Ovary (tissue), 9 donors: Measurements from ENCODE around the gene PDCD2. TPM values are rescaled to one million over a fixed set of nuclear protein-coding genes. Genes with fewer than 3 reads are reported as not detected.

Experiments
- DNase-seq, 5 donors: peaks; one replicate each; pipeline ENCODE4 v3.0.0-alpha.2; 2019 to 2020
- H3K27ac ChIP-seq, 2 donors: fragments of 200-600 bp; one replicate each; pipeline versions ENCODE4 v1.5.1 to v1.8.0; 2019 to 2022
- H3K27me3 ChIP-seq: fragments of 200-600 bp; one replicate; pipeline ENCODE4 v1.8.0; 2022
- H3K36me3 ChIP-seq: fragments of 200-600 bp; sonication (generic); one replicate; pipeline ENCODE4 v1.5.1; 2019
- H3K4me1 ChIP-seq: one replicate; pipeline ENCODE4 v1.8.1; 2013; ENCODE audit warnings: mild to moderate bottlenecking, moderate library complexity; ENCODE audit not compliant: insufficient read depth
- H3K4me3 ChIP-seq: fragments of 200-600 bp; sonication (generic); one replicate; pipeline ENCODE4 v1.5.1; 2017
- H3K9me3 ChIP-seq, 2 donors: fragments of 200-600 bp in 1 of 2; sonication (generic) in 1 of 2; one replicate each; pipeline versions ENCODE4 v1.5.1 to v1.8.1; 2013 to 2019; ENCODE audit warnings: mild to moderate bottlenecking in 1 of 2, moderate library complexity in 1 of 2
- CTCF ChIP-seq, 3 donors: fragments of 450-650 bp in 2 of 3; fragments of 200-600 bp in 1 of 3; IDR thresholded peaks; one replicate each; pipeline versions ENCODE4 v1.5.1 to v1.8.0; 2016 to 2022; ENCODE audit warnings: antibody characterized with exemption in 3 of 3, mild to moderate bottlenecking in 1 of 3
- EP300 ChIP-seq: sonication (generic); formaldehyde crosslinking; IDR thresholded peaks from one replicate; pipeline ENCODE4 v1.6.1; 2017; ENCODE audit warnings: antibody characterized with exemption
- POLR2A ChIP-seq: fragments of 450-650 bp; IDR thresholded peaks from one replicate; pipeline ENCODE4 v1.6.1; 2017; ENCODE audit warnings: antibody characterized with exemption, mild to moderate bottlenecking, moderate library complexity
- WGBS, 3 donors: extraction: QIAGEN DNeasy Blood & Tissue Kit in 1 of 3; methylation state at CpG; one replicate each; pipeline versions ENCODE4 v1.1.5 to v1.1.7; 2013 to 2017; 5-methylcytosine and 5-hydroxymethylcytosine counted together
- intact Hi-C, 4 donors: fragments of 100-400 bp; cut with DNase I; formaldehyde crosslinking; loops; one replicate each; pipeline versions ENCODE4 v1.11.0 to v1.15.1; 2022 to 2023
- polyA plus RNA-seq, 2 donors: library from polyadenylated mRNA; stranded (reverse); fragments of 200-250 nt in 1 of 2; fragments of 350-450 nt in 1 of 2; fragmentation: Illumina TruSeq in 1 of 2; extraction: RNeasy Lipid Tissue Mini Kit (QIAGEN cat#74804) in 1 of 2; gene quantifications; one replicate each; pipeline ENCODE4 v1.2.3, GENCODE V29; 2013 to 2014
- total RNA-seq, 7 donors: library from RNA; depleted of rRNA in 2 of 7; stranded (reverse); fragments of >200 nt in 2 of 7; fragmentation: NEBNext Ultra II Directional in 3 of 7; extraction: Animal tissue kit (Norgen Biotek cat#: 25700) in 3 of 7; gene quantifications; one replicate each; pipeline versions ENCODE4 v1.1.0 to v1.2.4, GENCODE V29; 2016 to 2023
- donor health status: DM: no; HTN: no; CAD: no; lungs with moderate emphysema.
- donor health status: DM: no; HTN: no; CAD: no.
- donor health status: Bipolar disorder and iron deficiency.
- donor health status: DM: yes; HTN: yes; CAD: no.
- donor health status: DM: no; HTN: no; CAD: no.
- donor health status: DM: yes; HTN: yes; CAD: no.

PDCD2 gene
- total and polyA plus RNA-seq, 9 donors: 37.4 to 75.0 (median 51.2) TPM

- H3K27ac ChIP-seq: no peak overlapping the region
- no peak for TF ChIP-seq EP300
- no peak for TF ChIP-seq CTCF (IDR thresholded peaks at IDR 0.05)
- no peak for TF ChIP-seq POLR2A
- no peaks in the 10 kb centered on the region for H3K36me3 ChIP-seq
- H3K27me3 ChIP-seq: no peaks in the 10 kb centered on the region
- intact Hi-C loops: no loop called here
- no peaks in the 10 kb centered on the region for H3K9me3 ChIP-seq
- 85 to 91% (median 89%) methylated on average over 1 of the region's 1 CpG for WGBS, 3 donors
- no peaks in the 10 kb centered on the region for H3K4me1 ChIP-seq
- DNase-seq: no peak
- H3K4me3 ChIP-seq: no peak overlapping the region
Measured at GRCh38 chr6:170575250-170575649, 9.2 kb downstream of the PDCD2 start.

GRCh38 chr6:170572704-170573466, 11.6 kb downstream of the PDCD2 start:
- no peak overlapping the region for H3K27ac ChIP-seq
- H3K36me3 ChIP-seq: no peaks in the 10 kb centered on the region
- intact Hi-C loops: no loop called here
- TF ChIP-seq POLR2A (no peak), CTCF (IDR thresholded peaks at IDR 0.05) (no peak), EP300 (no peak)
- WGBS, 3 donors: 69 to 81% (median 76%) methylated on average over 2 of the region's 2 CpGs
- no peak overlapping the region for H3K4me3 ChIP-seq
- no peaks in the 10 kb centered on the region for H3K9me3 ChIP-seq
- no peaks in the 10 kb centered on the region for H3K27me3 ChIP-seq
- no peaks in the 10 kb centered on the region for H3K4me1 ChIP-seq
- no peak for DNase-seq

- no peaks in the 10 kb centered on the region for H3K36me3 ChIP-seq
- TF ChIP-seq EP300 (no peak), CTCF (IDR thresholded peaks at IDR 0.05) (no peak), POLR2A (no peak)
- intact Hi-C loops: no loop called here
- no peak overlapping the region for H3K4me3 ChIP-seq
- 94 to 98% (median 96%) methylated on average over 8 of the region's 8 CpGs for WGBS, 3 donors
- H3K9me3 ChIP-seq: no peaks in the 10 kb centered on the region
- no peaks in the 10 kb centered on the region for H3K27me3 ChIP-seq
- H3K27ac ChIP-seq: no peak overlapping the region
- DNase-seq: no peak
- no peaks in the 10 kb centered on the region for H3K4me1 ChIP-seq
Measured at GRCh38 chr6:170564936-170565530, 19.4 kb downstream of the PDCD2 start.

GRCh38 chr6:170561555-170561954, 22.9 kb downstream of the PDCD2 start:
- Histone ChIP-seq H3K4me3 (no peak overlapping the region), H3K27me3 (no peaks in the 10 kb centered on the region), H3K4me1 (no peaks in the 10 kb centered on the region), H3K36me3 (no peaks in the 10 kb centered on the region), H3K9me3 (no peaks in the 10 kb centered on the region), H3K27ac (no peak overlapping the region)
- no peak for DNase-seq
- intact Hi-C loops: no loop called here
- TF ChIP-seq CTCF (IDR thresholded peaks at IDR 0.05) (no peak), EP300 (no peak), POLR2A (no peak)
- WGBS, 3 donors: 92 to 93% (median 93%) methylated on average over 4 of the region's 4 CpGs
